HepG2 (cell line): ENCODE measurements around the gene CST3. TPM values are rescaled to one million over a fixed set of nuclear protein-coding genes. Genes with fewer than 3 reads are reported as not detected.

Source experiments
- AKNA ChIP-seq: sonication (generic); formaldehyde crosslinking; IDR thresholded peaks from 2 replicates; pipeline ENCODE4 v1.4.0; 2020; ENCODE audit warnings: missing genetic modification reagents, borderline replicate concordance
- DNMT3B ChIP-seq: conservative IDR thresholded peaks from 2 replicates; pipeline ENCODE4 v1.6.1; 2016; ENCODE audit warnings: missing biosample characterization, control low read depth
- EED ChIP-seq: sonication (generic); formaldehyde crosslinking; IDR thresholded peaks from 2 replicates; pipeline ENCODE4 v1.5.0; 2020; ENCODE audit warnings: mild to moderate bottlenecking, missing genetic modification reagents
- JARID2 ChIP-seq: sonication (generic); formaldehyde crosslinking; IDR thresholded peaks from 2 replicates; pipeline ENCODE4 v1.8.1; 2023; ENCODE audit warnings: missing genetic modification reagents, inconsistent platforms; ENCODE audit not compliant: insufficient replicate concordance
- MXD4 ChIP-seq: IDR thresholded peaks from 2 replicates; pipeline ENCODE4 v1.6.1; 2016; ENCODE audit warnings: mild to moderate bottlenecking, missing biosample characterization, missing genetic modification reagents
- PITX1 ChIP-seq: sonication (generic); formaldehyde crosslinking; IDR thresholded peaks from 2 replicates; pipeline ENCODE4 v1.5.1; 2020; ENCODE audit warnings: mild to moderate bottlenecking, missing genetic modification reagents
- RORA ChIP-seq: sonication (generic); formaldehyde crosslinking; IDR thresholded peaks from 2 replicates; pipeline ENCODE4 v1.5.0; 2020; ENCODE audit warnings: mild to moderate bottlenecking, missing genetic modification reagents, moderate library complexity
- SNAPC2 ChIP-seq: sonication (generic); formaldehyde crosslinking; IDR thresholded peaks from 2 replicates; pipeline ENCODE4 v1.8.1; 2022; ENCODE audit warnings: mild to moderate bottlenecking, missing genetic modification reagents
- SRF ChIP-seq: IDR thresholded peaks from 2 replicates; pipeline ENCODE4 v1.6.1; 2011; ENCODE audit warnings: mild to moderate bottlenecking, low read depth, low read length, moderate library complexity
- YEATS2 ChIP-seq: sonication (generic); formaldehyde crosslinking; IDR thresholded peaks from 2 replicates; pipeline ENCODE4 v1.4.0; 2020; ENCODE audit warnings: missing genetic modification reagents, borderline replicate concordance
- ZBED4 ChIP-seq: sonication (generic); formaldehyde crosslinking; IDR thresholded peaks from 2 replicates; pipeline ENCODE4 v1.4.0; 2020; ENCODE audit warnings: missing genetic modification reagents, borderline replicate concordance
- ZKSCAN8 ChIP-seq: IDR thresholded peaks from 2 replicates; pipeline ENCODE4 v1.6.1; 2016; ENCODE audit warnings: borderline replicate concordance, missing genetic modification reagents, missing compliant biosample characterization
- ZNF224 ChIP-seq: sonication (generic); formaldehyde crosslinking; IDR thresholded peaks from 2 replicates; pipeline ENCODE4 v1.5.0; 2020; ENCODE audit warnings: mild to moderate bottlenecking, missing genetic modification reagents
- ZNF274 ChIP-seq: sonication (generic); formaldehyde crosslinking; IDR thresholded peaks from 2 replicates; pipeline ENCODE4 v1.5.1; 2020; ENCODE audit warnings: mild to moderate bottlenecking, missing genetic modification reagents
- ZNF569 ChIP-seq: sonication (generic); formaldehyde crosslinking; IDR thresholded peaks from 2 replicates; pipeline ENCODE4 v1.5.0; 2020; ENCODE audit warnings: mild to moderate bottlenecking, missing genetic modification reagents, moderate library complexity, borderline replicate concordance
- polyA plus RNA-seq, 8 experiments: library from polyadenylated mRNA; depleted of rRNA in 3 of 8; stranded (reverse) in 7 of 8; unstranded in 1 of 8; fragments of >200 nt; fragmentation: Illumina TruSeq in 4 of 8; extraction: Trizol in 4 of 8; gene quantifications; 2 replicates each; pipeline versions ENCODE4 v1.2.1 to v1.2.3, GENCODE V29; 2011 to 2016; ENCODE audit warnings: low read depth in 4 of 8, missing spikeins in 1 of 8, mixed read lengths in 1 of 8; ENCODE audit not compliant: insufficient read depth in 1 of 8
- total RNA-seq, 5 experiments: library from RNA; depleted of rRNA; stranded (reverse); fragments of >200 nt; fragmentation: Illumina TruSeq; extraction: Trizol; gene quantifications; 2 replicates each; pipeline ENCODE4 v1.2.3, GENCODE V29; 2016; ENCODE audit warnings: low read depth in 1 of 5
- TF ChIP-seq, protein P1 (sequence below): sonication (generic); formaldehyde crosslinking; IDR thresholded peaks from 2 replicates; pipeline ENCODE4 v1.4.0; 2020; ENCODE audit warnings: missing genetic modification reagents

CST3 gene
- total and polyA plus RNA-seq, 2 of the 13 experiments (the other 11 are each of a cell fraction or from before 2014, with no cell fraction given): 690 to 1,005 TPM

DNA sequence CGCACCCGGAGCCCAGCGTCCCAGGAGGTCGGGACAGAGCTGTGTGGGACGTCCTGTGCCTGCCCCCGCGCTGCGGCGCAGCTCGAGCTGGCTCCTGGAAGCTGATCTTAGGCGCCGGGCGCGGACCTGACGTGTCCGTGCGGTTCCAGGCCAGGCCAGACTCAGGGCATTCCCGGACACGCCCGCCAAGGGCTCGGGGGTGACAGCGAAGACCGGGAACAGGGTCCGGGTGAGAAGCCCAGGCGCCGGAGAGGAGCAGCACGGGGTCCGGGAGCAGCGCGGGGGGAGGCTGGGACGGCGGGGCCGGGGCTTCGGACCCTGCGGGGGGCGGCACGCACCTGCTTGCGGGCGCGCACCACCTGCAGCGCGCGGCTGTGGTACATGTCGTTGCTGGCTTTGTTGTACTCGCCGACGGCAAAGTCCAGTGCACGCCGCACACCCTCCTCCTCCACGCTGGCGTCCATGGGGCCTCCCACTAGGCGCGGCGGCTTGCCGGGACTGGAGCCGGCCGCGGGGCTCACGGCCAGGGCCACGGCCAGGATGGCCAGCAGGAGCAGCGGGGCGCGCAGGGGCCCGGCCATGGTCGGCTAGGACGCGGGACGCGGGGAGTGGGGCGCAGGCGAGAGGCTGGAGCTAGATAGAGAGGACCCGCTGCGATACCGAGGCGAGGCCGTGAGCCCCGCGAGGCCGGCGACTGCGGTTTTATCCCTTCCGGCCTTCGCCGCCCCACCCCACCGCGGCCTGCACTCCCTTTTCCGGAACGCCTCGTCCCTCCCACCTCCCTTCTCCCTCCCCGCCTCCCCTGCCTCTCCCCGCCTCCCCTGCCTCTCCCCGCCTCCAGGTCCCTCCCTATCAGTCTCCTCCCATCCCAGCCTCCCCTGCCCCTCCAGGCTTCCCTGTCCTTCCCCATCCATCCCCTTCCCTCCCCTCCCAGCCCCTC, at the start of gene CST3 (continued):
- TF ChIP-seq DNMT3B (CRISPR knock-in tag) (no peak), ZNF274 (CRISPR knock-in tag) (peak; percentile 88), AKNA (CRISPR knock-in tag) (no peak), ZNF224 (CRISPR knock-in tag) (peak; percentile 93; the same call in 1 of the 2 replicates), RORA (CRISPR knock-in tag) (no peak), ZBED4 (CRISPR knock-in tag) (peak; percentile 75; the same call in 1 of the 2 replicates), JARID2 (CRISPR knock-in tag) (no peak), EED (CRISPR knock-in tag) (peak; percentile 98), ZNF569 (CRISPR knock-in tag) (no peak), SRF (peak; percentile 80), ZKSCAN8 (CRISPR knock-in tag) (no peak), MXD4 (peak; percentile 96), YEATS2 (CRISPR knock-in tag) (peak; percentile 48; the same call in 1 of the 2 replicates), SNAPC2 (peak; percentile 88; the same call in 1 of the 2 replicates), PITX1 (CRISPR knock-in tag) (peak; percentile 71)
- TF ChIP-seq, protein P1, sequence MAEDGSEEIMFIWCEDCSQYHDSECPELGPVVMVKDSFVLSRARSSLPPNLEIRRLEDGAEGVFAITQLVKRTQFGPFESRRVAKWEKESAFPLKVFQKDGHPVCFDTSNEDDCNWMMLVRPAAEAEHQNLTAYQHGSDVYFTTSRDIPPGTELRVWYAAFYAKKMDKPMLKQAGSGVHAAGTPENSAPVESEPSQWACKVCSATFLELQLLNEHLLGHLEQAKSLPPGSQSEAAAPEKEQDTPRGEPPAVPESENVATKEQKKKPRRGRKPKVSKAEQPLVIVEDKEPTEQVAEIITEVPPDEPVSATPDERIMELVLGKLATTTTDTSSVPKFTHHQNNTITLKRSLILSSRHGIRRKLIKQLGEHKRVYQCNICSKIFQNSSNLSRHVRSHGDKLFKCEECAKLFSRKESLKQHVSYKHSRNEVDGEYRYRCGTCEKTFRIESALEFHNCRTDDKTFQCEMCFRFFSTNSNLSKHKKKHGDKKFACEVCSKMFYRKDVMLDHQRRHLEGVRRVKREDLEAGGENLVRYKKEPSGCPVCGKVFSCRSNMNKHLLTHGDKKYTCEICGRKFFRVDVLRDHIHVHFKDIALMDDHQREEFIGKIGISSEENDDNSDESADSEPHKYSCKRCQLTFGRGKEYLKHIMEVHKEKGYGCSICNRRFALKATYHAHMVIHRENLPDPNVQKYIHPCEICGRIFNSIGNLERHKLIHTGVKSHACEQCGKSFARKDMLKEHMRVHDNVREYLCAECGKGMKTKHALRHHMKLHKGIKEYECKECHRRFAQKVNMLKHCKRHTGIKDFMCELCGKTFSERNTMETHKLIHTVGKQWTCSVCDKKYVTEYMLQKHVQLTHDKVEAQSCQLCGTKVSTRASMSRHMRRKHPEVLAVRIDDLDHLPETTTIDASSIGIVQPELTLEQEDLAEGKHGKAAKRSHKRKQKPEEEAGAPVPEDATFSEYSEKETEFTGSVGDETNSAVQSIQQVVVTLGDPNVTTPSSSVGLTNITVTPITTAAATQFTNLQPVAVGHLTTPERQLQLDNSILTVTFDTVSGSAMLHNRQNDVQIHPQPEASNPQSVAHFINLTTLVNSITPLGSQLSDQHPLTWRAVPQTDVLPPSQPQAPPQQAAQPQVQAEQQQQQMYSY: peak; percentile 86
